Measurements from ENCODE around the gene LARP6.

DNA sequence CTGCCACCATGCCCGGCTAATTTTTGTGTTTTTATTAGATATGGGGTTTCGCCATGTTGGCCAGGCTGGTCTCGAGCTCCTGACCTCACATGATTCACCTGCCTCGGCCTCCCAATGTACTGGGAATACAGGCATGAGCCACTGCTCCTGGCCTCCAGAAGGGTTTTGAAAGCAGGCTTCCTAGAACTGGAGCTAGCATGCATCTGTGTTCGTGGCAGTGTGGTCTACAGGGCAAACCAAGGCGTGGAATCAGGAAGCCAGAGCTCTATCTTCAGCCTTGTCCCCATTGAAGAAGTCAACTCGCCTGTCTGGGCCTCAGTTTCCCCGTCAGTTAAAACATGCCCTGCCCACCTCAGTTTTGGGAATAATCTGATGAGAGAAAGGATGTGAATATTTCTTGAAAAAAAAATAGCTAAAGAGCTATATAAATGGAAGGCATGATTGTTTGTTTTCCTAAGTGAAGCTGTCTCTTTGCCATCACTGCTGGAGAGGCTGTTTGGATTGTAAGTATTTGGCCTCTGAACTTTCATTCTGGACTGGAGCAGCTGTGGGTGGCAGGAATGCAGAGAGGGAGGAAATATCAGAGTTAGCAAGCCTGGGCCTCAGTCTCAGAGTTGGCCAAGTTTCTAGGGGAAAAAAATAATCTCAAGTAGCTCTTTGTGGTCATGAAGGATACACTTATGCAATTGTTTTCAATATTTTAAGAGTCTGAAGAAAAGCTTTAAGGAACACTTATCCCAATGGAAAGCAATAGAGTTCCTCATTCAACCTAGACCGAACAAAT lies 54.1 kb downstream of the LARP6 start:
- TF ChIP-seq CREB1 (CRISPR knock-in tag; IDR thresholded peaks at IDR 0.05; ENCODE audit: low read depth) (no peak), POLR2AphosphoS5 (IDR thresholded peaks at IDR 0.05; ENCODE audit: low read depth) (no peak), EZH2 (IDR thresholded peaks at IDR 0.05; ENCODE audit: low read depth, unreplicated experiment) (no peak), EZH2phosphoT487 (IDR thresholded peaks at IDR 0.05; ENCODE audit: unreplicated experiment) (no peak), ZNF114 (CRISPR knock-in tag; IDR thresholded peaks at IDR 0.05) (no peak), STAT1 (IDR thresholded peaks at IDR 0.05; ENCODE audit: unreplicated experiment) (no peak), JUNB (IDR thresholded peaks at IDR 0.05; ENCODE audit: unreplicated experiment) (no peak)
- TF ChIP-seq, protein P1, sequence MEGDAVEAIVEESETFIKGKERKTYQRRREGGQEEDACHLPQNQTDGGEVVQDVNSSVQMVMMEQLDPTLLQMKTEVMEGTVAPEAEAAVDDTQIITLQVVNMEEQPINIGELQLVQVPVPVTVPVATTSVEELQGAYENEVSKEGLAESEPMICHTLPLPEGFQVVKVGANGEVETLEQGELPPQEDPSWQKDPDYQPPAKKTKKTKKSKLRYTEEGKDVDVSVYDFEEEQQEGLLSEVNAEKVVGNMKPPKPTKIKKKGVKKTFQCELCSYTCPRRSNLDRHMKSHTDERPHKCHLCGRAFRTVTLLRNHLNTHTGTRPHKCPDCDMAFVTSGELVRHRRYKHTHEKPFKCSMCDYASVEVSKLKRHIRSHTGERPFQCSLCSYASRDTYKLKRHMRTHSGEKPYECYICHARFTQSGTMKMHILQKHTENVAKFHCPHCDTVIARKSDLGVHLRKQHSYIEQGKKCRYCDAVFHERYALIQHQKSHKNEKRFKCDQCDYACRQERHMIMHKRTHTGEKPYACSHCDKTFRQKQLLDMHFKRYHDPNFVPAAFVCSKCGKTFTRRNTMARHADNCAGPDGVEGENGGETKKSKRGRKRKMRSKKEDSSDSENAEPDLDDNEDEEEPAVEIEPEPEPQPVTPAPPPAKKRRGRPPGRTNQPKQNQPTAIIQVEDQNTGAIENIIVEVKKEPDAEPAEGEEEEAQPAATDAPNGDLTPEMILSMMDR (conservative IDR thresholded peaks at IDR 0.05; ENCODE audit: low read depth in 2 of 2) = no peak

Data from GM23338 (cell line).